K562 (cell line): Measurements from ENCODE around the gene DLST. TPM values are rescaled to one million over a fixed set of nuclear protein-coding genes. Genes with fewer than 3 reads are reported as not detected.
A peak's percentile ranks its signal among the peaks of the same experiment; 100 is the strongest.

Experiments
- AFF4 ChIP-seq: sonication (generic); formaldehyde crosslinking; IDR thresholded peaks from 2 replicates; pipeline ENCODE4 v1.8.0; 2023; ENCODE audit warnings: mild to moderate bottlenecking, missing genetic modification reagents
- DDX20 ChIP-seq: fragments of 450-650 bp; IDR thresholded peaks from 2 replicates; pipeline ENCODE4 v1.6.1; 2016; ENCODE audit warnings: missing genetic modification characterization, low read depth, mild to moderate bottlenecking, missing compliant biosample characterization, moderate library complexity
- ETS1 ChIP-seq: conservative IDR thresholded peaks from 2 replicates; pipeline ENCODE4 v1.6.1; 2011; ENCODE audit warnings: low read depth, mild to moderate bottlenecking, low read length; ENCODE audit not compliant: control insufficient read depth
- HDGF ChIP-seq: fragments of 450-650 bp; IDR thresholded peaks from 2 replicates; pipeline ENCODE4 v1.6.1; 2016
- IRF1 ChIP-seq: sonication (generic); formaldehyde crosslinking; IDR thresholded peaks from 2 replicates; pipeline ENCODE4 v1.8.0; 2022; ENCODE audit warnings: missing genetic modification reagents, mild to moderate bottlenecking, borderline replicate concordance
- MAZ ChIP-seq, 2 experiments: fragments of 450-650 bp in 1 of 2; sonication (generic) in 1 of 2; formaldehyde crosslinking; IDR thresholded peaks in 1 of 2; conservative IDR thresholded peaks in 1 of 2; 2 replicates each; pipeline versions ENCODE4 v1.4.0 to v1.5.0; 2020; ENCODE audit warnings: mild to moderate bottlenecking in 1 of 2, missing genetic modification reagents in 1 of 2
- POLR2AphosphoS5 ChIP-seq: IDR thresholded peaks from 2 replicates; pipeline ENCODE4 v1.6.1; 2011; ENCODE audit warnings: mild to moderate bottlenecking, low read depth, low read length, moderate library complexity; ENCODE audit not compliant: control insufficient read depth, insufficient read depth
- PYGO2 ChIP-seq: fragments of 450-650 bp; IDR thresholded peaks from 2 replicates; pipeline ENCODE4 v1.6.1; 2016; ENCODE audit warnings: mild to moderate bottlenecking, missing genetic modification characterization, moderate library complexity, missing compliant biosample characterization
- ZBED1 ChIP-seq: IDR thresholded peaks from 2 replicates; pipeline ENCODE4 v1.6.1; 2014
- ZC3H4 ChIP-seq: sonication (generic); formaldehyde crosslinking; IDR thresholded peaks from 2 replicates; pipeline ENCODE4 v1.9.0; 2021; ENCODE audit warnings: missing genetic modification reagents, borderline replicate concordance
- ZNF318 ChIP-seq, 2 experiments: fragments of 450-650 bp; IDR thresholded peaks; 2 replicates each; pipeline ENCODE4 v1.6.1; 2016; ENCODE audit warnings: mild to moderate bottlenecking in 2 of 2, borderline replicate concordance in 1 of 2, low read depth in 1 of 2, moderate library complexity in 1 of 2
- polyA plus RNA-seq, 8 experiments: library from polyadenylated mRNA; depleted of rRNA in 4 of 8; stranded (reverse) in 5 of 8; unstranded in 3 of 8; fragments of >200 nt; fragmentation: Nextera tagmentation in 2 of 8; fragmentation: Illumina TruSeq in 1 of 8; extraction: Ambion mirVana in 2 of 8; extraction: Trizol in 1 of 8; gene quantifications; 2 replicates each; pipeline versions ENCODE4 v1.2.1 to v1.2.3, GENCODE V29; 2011 to 2014; ENCODE audit warnings: inconsistent platforms in 1 of 8, missing spikeins in 1 of 8
- total RNA-seq, 7 experiments: library from RNA; depleted of rRNA in 6 of 7; stranded (reverse); fragments of >200 nt in 6 of 7; fragmentation: Illumina TruSeq in 2 of 7; extraction: Trizol in 2 of 7; gene quantifications; 2 replicates each; pipeline versions ENCODE4 v1.2.1 to v1.2.3, GENCODE V29; 2011 to 2021; ENCODE audit warnings: low replicate concordance in 1 of 7

Gene DLST
- total and polyA plus RNA-seq, 9 of the 15 experiments (the other 6 are each of a cell fraction or from before 2014, with no cell fraction given), result 3.0 to 73.7 (median 45.4) TPM

GRCh38 chr14:74945852-74946658, 64.3 kb downstream of the DLST start (continued):
- TF ChIP-seq AFF4 (CRISPR knock-in tag), result no peak
- TF ChIP-seq ETS1, result no peak
- peak; percentile 50; the same call in 1 of the 2 replicates for TF ChIP-seq POLR2AphosphoS5
- TF ChIP-seq ZNF318 (IDR thresholded peaks at IDR 0.05; ENCODE audit: borderline replicate concordance in 1 of 2, low read depth in 1 of 2), result no peak
- no peak for TF ChIP-seq DDX20 (tag)
- 0 out of 2 replicates have a peak, but pooled peaks have one; percentile 56 for TF ChIP-seq ZBED1
- TF ChIP-seq PYGO2 (tag), result no peak
- 0 out of 4 replicates have a peak, but pooled peaks of 1 of the 2 experiments have one; percentile 29 for TF ChIP-seq MAZ (CRISPR knock-in tag; conservative IDR thresholded peaks at IDR 0.05 in 1 of 2, IDR thresholded peaks at IDR 0.05 in 1 of 2)
- no peak for TF ChIP-seq IRF1 (CRISPR knock-in tag)
- no peak for TF ChIP-seq ZC3H4 (CRISPR knock-in tag)
- no peak for TF ChIP-seq HDGF
